HG02642 (cell line): Measurements from ENCODE around the gene CA10.

Source experiments
- ATAC-seq: cut with Tn5 transposase; IDR thresholded peaks from one replicate; pipeline ENCODE4 v1.9.1; 2021; ENCODE audit warnings: mild to moderate bottlenecking; ENCODE audit not compliant: unreplicated experiment, poor library complexity

CA10 gene

GRCh38 chr17:51901242-51901641, 257.3 kb downstream of the CA10 start:
- ATAC-seq = no peak

DNA sequence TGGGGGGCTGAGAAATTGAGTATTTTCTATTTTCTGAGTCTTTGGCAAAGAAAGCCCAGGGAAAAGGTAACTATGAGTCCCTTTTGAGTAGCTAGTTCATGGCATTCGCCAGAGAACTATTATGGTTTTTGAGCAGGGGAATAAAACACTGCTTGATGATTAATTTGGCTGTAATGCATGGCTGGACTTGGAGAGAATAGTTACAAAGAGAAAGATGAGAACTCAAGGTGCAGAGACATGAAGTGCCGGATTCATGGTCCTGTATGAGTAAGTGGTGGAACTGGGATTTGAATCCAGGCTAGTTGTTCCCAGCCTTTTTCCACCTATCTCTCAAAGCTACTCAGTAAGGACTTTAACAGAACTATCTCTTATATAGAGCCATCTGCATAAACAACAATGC, 266.6 kb downstream of the CA10 start:
- no peak for ATAC-seq

DNA sequence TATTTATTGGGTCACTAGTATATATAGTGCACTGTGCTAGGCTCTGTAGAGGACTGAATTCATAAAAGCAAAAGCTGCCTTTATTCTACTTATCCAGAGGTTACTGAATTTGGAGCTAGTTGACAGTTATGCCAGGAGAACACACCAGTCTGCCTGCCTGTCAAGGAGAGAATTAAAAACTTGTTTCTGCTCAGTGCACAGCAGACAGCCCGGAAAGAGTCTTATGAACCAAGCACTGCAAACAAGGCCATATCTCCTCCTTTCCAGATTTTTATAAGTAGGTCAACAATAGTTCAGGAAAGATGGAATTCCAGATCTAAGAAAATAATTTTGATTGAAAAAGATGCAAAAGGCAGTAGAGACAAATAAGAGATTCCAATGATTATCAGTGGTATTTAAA, 267.8 kb downstream of the CA10 start:
- ATAC-seq = no peak

DNA sequence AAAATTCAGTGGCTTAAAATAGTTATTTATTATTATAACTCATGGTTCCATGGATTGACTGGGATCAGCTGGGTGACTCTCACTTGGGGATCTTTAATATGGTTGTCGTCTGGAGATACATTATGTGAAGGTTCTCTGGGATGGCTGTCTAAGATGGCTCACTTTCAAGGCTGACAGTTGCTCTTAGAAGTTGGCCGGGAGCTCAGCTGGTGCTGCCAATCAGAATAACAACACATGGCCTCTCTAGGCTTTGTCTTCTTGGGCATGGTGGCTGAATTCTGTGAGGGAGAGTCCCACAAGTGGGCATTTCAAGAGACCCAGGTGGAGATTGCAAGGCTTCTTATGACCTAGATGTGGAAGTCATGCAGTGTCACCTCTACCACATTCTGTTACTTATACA, 269.7 kb downstream of the CA10 start:
- ATAC-seq = no peak

DNA sequence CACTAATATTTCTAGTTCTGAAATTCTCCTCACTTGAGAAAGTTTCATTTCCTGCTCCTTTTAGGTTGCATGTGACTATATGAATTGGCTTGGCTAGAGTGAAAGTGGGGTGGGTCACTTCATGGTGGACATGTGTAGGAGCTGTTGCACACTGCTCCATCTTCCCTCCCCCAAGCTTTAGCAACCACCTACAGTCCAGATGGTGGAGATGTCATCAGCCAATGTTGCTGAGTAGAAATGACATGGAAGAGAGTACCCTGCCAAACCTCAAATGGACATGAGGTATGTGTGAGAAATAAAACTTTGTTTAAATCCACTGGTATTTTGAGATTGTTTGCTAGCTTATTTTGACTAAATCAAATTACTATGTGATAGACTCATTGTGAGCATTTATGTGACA, 281.5 kb downstream of the CA10 start:
- no peak for ATAC-seq

DNA sequence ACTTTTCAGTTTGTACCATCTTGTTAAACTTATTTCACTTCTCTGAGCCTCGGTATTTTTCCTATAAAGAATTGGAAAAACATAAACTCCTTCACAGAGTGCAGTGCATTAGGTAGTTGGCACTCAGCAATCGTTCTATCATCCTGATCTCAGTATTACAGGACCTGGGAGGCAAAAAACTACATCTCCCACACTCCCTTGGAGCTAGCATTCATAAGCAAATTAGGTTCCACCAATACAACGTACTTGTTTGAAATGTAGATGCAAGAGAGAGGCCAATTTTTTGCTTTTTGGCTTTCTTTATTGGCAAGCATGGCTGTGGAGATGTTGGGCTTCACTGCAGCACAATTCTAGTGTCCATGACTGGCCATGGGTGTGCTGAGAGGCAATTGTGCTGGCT, 285.2 kb downstream of the CA10 start:
- no peak for ATAC-seq

DNA sequence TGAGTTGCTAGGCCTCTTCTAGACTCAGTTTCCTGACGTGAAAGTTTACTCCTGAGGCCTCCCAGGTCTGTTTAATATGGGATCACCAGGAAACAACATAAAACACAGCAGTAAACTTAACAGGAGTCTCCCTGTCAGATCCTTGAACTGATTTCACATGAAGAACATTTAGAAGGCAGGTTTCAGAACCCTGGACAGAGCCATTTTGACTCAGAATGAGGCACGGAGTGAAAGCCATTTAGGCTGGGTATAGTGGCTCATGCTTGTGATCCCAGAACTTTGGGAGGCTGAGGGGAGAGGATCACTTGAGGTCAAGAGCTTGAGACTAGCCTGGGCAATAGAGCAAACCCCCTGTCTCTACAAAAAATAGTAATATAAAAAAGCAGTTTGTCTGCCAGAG, 289.1 kb downstream of the CA10 start:
- ATAC-seq = no peak

- ATAC-seq = peak; percentile 47
Measured at GRCh38 chr17:51860954-51861561, 297.5 kb downstream of the CA10 start.

GRCh38 chr17:51857052-51857597, 301.4 kb downstream of the CA10 start:
- ATAC-seq = no peak

DNA sequence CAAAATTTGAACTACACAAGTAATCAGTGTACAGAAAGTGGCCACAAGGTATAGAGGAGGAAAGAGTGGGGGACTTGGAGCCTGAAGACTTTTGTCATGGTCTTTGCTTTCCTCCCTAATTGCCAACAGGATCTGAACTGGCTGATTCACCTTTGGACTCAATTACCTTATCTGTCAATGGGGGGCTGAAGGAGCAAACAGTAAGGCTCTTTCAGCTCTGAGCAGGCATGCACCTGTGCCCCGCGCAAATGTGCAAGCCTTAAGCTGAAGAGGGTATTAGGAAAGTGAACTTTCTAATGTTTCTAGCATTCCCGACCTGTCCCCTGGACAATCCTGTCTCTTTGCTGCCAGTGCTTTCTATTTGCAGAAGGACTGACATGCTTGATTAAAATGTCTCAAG, 302.7 kb downstream of the CA10 start:
- no peak for ATAC-seq

DNA sequence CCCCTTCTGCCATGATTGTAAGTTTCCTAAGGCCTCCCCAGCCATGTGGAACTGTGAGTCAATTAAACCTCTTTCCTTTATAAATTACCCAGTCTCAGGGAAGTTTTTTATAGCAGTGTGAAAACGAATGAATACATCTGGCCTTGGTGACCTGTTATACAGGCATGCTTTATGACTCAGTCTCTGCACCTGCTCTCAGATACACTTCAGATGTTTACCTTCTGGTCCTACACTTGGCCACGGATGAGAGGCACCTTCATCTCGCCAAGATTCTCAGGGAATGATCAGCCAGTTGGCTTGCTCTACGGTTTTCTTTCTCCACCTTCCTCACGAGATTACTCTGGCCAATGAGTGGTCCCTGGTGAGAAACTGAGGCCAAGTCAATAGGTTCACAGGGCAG, 304.7 kb downstream of the CA10 start:
- ATAC-seq = no peak

DNA sequence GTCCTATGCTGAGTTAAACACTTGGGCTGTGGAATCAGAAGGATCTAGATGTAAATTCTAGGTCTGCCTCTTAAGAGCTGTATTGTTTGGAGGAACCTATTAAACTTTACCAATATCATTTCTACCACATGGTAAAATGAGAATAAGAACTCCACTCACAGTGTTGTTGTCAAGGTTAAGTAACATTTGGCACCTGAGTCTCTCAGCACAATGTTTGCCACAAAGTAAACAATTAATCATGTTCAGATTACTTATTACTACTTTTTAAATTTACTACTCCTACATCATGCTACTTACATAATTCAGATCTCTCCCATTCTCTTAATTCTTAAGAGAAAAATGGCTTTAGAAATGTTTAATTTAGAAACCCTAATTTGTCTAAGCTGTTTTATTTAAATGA, 305.9 kb downstream of the CA10 start:
- no peak for ATAC-seq

GRCh38 chr17:51850201-51850600, 308.3 kb downstream of the CA10 start:
- no peak for ATAC-seq

GRCh38 chr17:51848451-51848850, 310.1 kb downstream of the CA10 start:
- ATAC-seq = no peak

GRCh38 chr17:51846566-51846965, 311.9 kb downstream of the CA10 start:
- no peak for ATAC-seq

GRCh38 chr17:51845776-51846175, 312.7 kb downstream of the CA10 start:
- ATAC-seq = no peak

DNA sequence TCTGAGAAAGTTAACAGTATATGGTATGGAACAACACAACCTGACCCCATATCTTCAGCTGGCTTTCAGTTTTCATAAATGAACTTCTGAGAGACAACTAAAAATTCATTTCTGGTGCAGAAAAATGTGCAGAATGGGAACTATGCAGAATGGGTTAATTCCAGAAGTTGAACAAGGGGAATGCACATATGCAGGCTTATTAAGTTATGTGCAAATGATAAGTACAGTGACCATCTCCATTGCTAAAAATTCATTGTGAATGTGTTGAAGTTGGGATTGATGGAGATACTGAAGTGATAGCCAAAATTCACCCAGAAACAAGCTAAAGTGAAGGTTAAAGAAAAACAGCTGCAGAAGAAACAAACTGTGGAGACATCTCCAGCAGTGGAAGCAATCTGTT, 315.8 kb downstream of the CA10 start:
- ATAC-seq = no peak

DNA sequence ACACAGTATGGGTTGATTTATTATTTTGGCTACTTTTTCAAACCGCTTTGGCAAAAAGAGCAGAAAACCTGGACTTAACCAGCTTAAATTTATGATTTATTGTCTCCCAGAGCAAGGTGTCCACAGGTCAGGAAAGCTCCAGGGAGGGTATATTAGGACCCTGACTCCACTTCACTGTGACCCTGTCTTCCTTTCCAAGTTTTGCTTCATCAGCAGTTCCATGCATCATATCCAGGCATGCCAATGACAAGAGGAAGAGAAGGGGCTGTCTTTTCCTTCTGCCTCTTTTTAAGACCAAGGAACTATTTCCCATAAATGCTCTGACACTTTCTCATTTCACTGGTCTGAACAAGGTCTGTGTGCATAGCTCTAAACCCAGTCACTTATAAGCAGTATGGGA, 316.8 kb downstream of the CA10 start:
- ATAC-seq = no peak

DNA sequence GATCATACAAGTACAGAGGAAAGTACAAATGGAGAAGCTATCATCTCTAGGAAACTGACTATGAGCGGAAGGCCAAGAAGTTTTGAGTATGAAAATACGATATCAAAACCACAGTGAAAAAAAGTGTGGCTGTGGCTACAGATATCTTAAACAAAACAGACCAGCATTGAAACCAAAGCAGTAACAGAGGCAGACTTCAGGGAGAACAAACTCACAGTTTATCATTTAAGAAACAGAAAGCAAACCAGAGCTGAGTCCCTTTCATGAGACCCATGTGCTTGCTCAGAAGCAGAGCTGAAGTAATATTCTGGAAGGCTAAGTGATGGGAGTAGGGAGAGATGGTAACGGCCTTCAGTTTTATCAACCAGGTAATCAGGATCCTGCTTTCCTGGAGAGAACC, 317.8 kb downstream of the CA10 start:
- ATAC-seq = no peak

DNA sequence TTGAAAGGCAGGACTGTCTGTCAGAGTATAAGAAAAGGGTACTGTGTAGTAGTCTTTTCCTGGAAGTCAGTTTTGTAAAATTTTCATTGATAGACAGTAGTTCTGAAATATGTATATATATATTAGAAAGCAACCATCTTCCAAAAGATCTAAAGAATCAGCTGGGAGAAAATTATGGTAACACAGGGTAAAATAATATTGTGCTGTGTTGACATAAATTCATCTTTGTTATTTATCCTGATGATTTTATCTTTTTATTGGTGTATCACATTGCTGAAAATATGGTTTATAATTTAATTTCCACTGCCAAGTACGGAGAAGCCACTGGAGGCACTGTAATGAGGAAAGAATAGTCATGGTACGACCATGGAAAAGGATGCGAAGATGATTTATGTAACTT, 324.9 kb downstream of the CA10 start:
- no peak for ATAC-seq

DNA sequence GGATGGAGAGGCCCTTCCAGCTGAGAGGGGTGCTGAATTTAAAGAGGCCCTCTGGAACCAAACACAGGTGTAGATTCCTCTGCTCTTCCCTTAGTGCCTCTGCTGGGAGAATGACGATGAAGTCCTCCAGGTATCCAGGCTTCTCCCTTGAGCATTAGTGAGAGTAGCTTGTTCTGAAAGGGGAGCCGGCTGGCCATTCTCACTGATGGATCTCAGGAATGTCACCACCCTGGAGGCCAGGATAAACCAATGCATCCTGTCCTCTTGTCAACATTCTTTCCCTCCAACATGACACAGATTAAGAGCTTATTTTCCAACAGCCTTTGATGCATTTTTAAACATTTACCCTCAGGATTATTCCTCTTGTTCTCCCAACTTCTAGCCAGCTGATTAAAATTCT, 325.5 kb downstream of the CA10 start:
- ATAC-seq = no peak

GRCh38 chr17:51830886-51831285, 327.6 kb downstream of the CA10 start:
- no peak for ATAC-seq

DNA sequence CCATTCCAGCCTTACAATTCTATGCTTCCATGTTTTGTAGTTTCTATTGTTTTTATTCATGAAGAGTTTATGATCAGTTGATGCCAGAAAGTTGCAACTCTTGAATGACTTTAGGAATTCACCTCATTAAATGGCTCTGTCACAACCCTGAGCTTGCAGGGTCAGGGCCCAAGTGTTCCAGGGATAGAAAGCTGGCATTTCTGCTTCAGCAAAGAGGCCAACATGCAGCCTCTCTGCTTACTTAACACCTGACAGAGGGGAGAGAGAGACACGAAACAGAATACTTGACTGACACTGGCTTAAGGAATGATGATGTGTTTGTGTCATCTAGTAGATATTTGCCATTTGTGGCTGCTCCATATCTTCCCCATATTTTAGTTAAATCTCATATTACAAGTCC, 328.1 kb downstream of the CA10 start:
- ATAC-seq = no peak
